AG04449 (cell line): ENCODE results near the gene WSCD2.

ENCODE experiments used
- CTCF ChIA-PET: fragments of 350-600 bp; formaldehyde crosslinking; extraction: SDS; loops from one replicate; lab custom pipeline; 2021; ENCODE audit warnings: antibody characterized with exemption; lab: Yijun Ruan, JAX
- POLR2A ChIA-PET: fragments of 400-600, 350-600 bp; formaldehyde crosslinking; extraction: SDS; loops from one replicate; lab custom pipeline; 2020; ENCODE audit warnings: antibody characterized with exemption, inconsistent platforms; lab: Yijun Ruan, JAX
- DNase-seq: peaks from one replicate; pipeline ENCODE4 v3.0.0-alpha.2; 2010; ENCODE audit warnings: low read depth, low spot score
- H3K4me3 ChIP-seq: 2 replicates; pipeline ENCODE4 v1.5.1; 2011; ENCODE audit warnings: low read depth, mild to moderate bottlenecking, control low read depth, low read length
- CTCF ChIP-seq: IDR thresholded peaks from one replicate; pipeline ENCODE4 v1.5.1; 2011; ENCODE audit warnings: mild to moderate bottlenecking, moderate library complexity, low read length, control low read depth, inconsistent platforms; ENCODE audit not compliant: insufficient read depth; ENCODE audit errors: missing control alignments

WSCD2 gene

GRCh38 chr12:108182096-108182495 is 53.0 kb downstream of the WSCD2 start:
- no peak for DNase-seq
- TF ChIP-seq CTCF = no peak
- no peak overlapping the region for H3K4me3 ChIP-seq
- ChIA-PET POLR2A (no interaction called here), CTCF (no interaction called here)

- ChIA-PET CTCF (no interaction called here), POLR2A (interaction anchor here (0.5 kb wide), 1 partner anchor 1759 kb away, joined by 3 read pairs; no protein-coding TSS in a partner anchor)
- H3K4me3 ChIP-seq = no peak overlapping the region
These were observed 55.9 kb downstream of the WSCD2 start for GRCh38 chr12:108185002-108185401.

GRCh38 chr12:108187831-108188230 is 58.7 kb downstream of the WSCD2 start:
- ChIA-PET CTCF (no interaction called here), POLR2A (no interaction called here)
- TF ChIP-seq CTCF = no peak
- no peak overlapping the region for H3K4me3 ChIP-seq
- DNase-seq = no peak

More at GRCh38 chr12:108185002-108185401, 55.9 kb downstream of the WSCD2 start:
- no peak for TF ChIP-seq CTCF
- DNase-seq = no peak

- ChIA-PET POLR2A (no interaction called here), CTCF (no interaction called here)
- no peak for TF ChIP-seq CTCF
These were observed 61.4 kb downstream of the WSCD2 start for GRCh38 chr12:108190529-108190928.

GRCh38 chr12:108191086-108191485 is 62.0 kb downstream of the WSCD2 start:
- no peak overlapping the region for H3K4me3 ChIP-seq
- ChIA-PET CTCF (no interaction called here), POLR2A (no interaction called here)
- no peak for TF ChIP-seq CTCF
- DNase-seq = no peak

More at GRCh38 chr12:108190529-108190928, 61.4 kb downstream of the WSCD2 start:
- DNase-seq = no peak
- H3K4me3 ChIP-seq = no peak overlapping the region

- no peak overlapping the region for H3K4me3 ChIP-seq
- ChIA-PET POLR2A (no interaction called here), CTCF (no interaction called here)
- TF ChIP-seq CTCF = no peak
- no peak for DNase-seq
These were observed 62.9 kb downstream of the WSCD2 start for GRCh38 chr12:108191938-108192337.
